Endothelial cell of umbilical vein (primary cell): Measurements from ENCODE around the gene MED15. TPM values are rescaled to one million over a fixed set of nuclear protein-coding genes. Genes with fewer than 3 reads are reported as not detected.

Source experiments
- BruUV-seq: library from RNA; stranded (reverse); fragments of 400-500 nt; replicated peaks from 2 replicates; lab custom pipeline; 2021; lab: Mats Ljungman, UMichigan
- CTCF ChIA-PET: fragments of 300-600, 350-600 bp; sonication (Branson Sonifier 250); formaldehyde crosslinking; loops from one replicate; lab custom pipeline; 2021; ENCODE audit warnings: antibody characterized with exemption, inconsistent platforms; lab: Charles Lee
- POLR2A ChIA-PET: fragments of 300-600, 350-600 bp; sonication (Branson Sonifier 250); formaldehyde crosslinking; loops from one replicate; lab custom pipeline; 2021; ENCODE audit warnings: antibody characterized with exemption, inconsistent platforms; lab: Charles Lee
- DNase-seq: peaks from one replicate; pipeline ENCODE4 v3.0.0-alpha.2; 2011; ENCODE audit warnings: low read depth, low spot score
- FAIRE-seq: peaks from 2 replicates; lab custom pipeline; 2011; peaks lifted over from hg19 to GRCh38; lab: Jason Lieb, UNC
- H2AFZ ChIP-seq: 2 replicates; pipeline ENCODE4 v1.6.0; 2012; ENCODE audit warnings: low read depth, low read length, control low read depth, inconsistent platforms
- H3K27ac ChIP-seq: 2 replicates; pipeline ENCODE4 v1.5.1; 2011; ENCODE audit warnings: low read depth, mild to moderate bottlenecking, control low read depth, low read length, moderate library complexity; ENCODE audit not compliant: insufficient read depth
- H3K27me3 ChIP-seq, 2 experiments: 2 replicates each; pipeline versions ENCODE4 v1.6.0 to v1.6.1; 2011; ENCODE audit warnings: low read length in 2 of 2, mixed read lengths in 1 of 2; ENCODE audit not compliant: control insufficient read depth in 2 of 2, insufficient read depth in 2 of 2
- H3K36me3 ChIP-seq, 2 experiments: 2 replicates in 1 of 2; 3 replicates in 1 of 2; pipeline ENCODE4 v1.5.1; 2011; ENCODE audit warnings: low read length in 2 of 2, mild to moderate bottlenecking in 1 of 2, moderate library complexity in 1 of 2; ENCODE audit not compliant: control insufficient read depth in 2 of 2, insufficient read depth in 2 of 2; ENCODE audit errors: extremely low read depth in 1 of 2
- H3K4me1 ChIP-seq: 3 replicates; pipeline ENCODE4 v1.5.1; 2011; ENCODE audit warnings: mild to moderate bottlenecking, low read length; ENCODE audit not compliant: control insufficient read depth, insufficient read depth; ENCODE audit errors: extremely low read depth
- H3K4me2 ChIP-seq: 2 replicates; pipeline ENCODE4 v1.6.1; 2011; ENCODE audit warnings: low read length, control low read depth, mixed read lengths; ENCODE audit not compliant: insufficient read depth
- H3K4me3 ChIP-seq, 3 experiments: fragments of 200-600 bp in 1 of 3; sonication (generic), shearing (Covaris generic) in 1 of 3; replicated peaks in 1 of 3; 2 replicates each; pipeline ENCODE4 v1.5.1; 2011 to 2016; ENCODE audit warnings: control low read depth in 3 of 3, low read length in 3 of 3, mild to moderate bottlenecking in 2 of 3, inconsistent platforms in 1 of 3, low read depth in 1 of 3, moderate library complexity in 1 of 3; ENCODE audit not compliant: insufficient read depth in 1 of 3
- H3K79me2 ChIP-seq: 2 replicates; pipeline ENCODE4 v1.6.0; 2012; ENCODE audit warnings: low read length, inconsistent platforms; ENCODE audit not compliant: control insufficient read depth, insufficient read depth
- H3K9ac ChIP-seq: replicated peaks from 2 replicates; pipeline ENCODE3; 2011; ENCODE audit warnings: low read length, control low read depth; ENCODE audit not compliant: insufficient read depth; ENCODE audit errors: extremely low read depth
- H3K9me1 ChIP-seq: replicated peaks from 3 replicates; pipeline ENCODE4 v1.6.0; 2011; ENCODE audit warnings: mild to moderate bottlenecking, low read length; ENCODE audit not compliant: control insufficient read depth, insufficient read depth; ENCODE audit errors: extremely low read depth
- H3K9me3 ChIP-seq: replicated peaks from 2 replicates; pipeline ENCODE4 v1.5.1; 2012; ENCODE audit warnings: low read length, inconsistent platforms; ENCODE audit not compliant: control insufficient read depth, insufficient read depth
- H4K20me1 ChIP-seq: replicated peaks from 2 replicates; pipeline ENCODE3; 2011; ENCODE audit warnings: mild to moderate bottlenecking, low read length; ENCODE audit not compliant: control insufficient read depth, insufficient read depth; ENCODE audit errors: extremely low read depth
- EZH2 ChIP-seq: IDR thresholded peaks from 2 replicates; pipeline ENCODE4 v1.6.1; 2012; ENCODE audit warnings: borderline replicate concordance, low read depth, mild to moderate bottlenecking, moderate library complexity, low read length, inconsistent platforms; ENCODE audit not compliant: severe bottlenecking
- FOS ChIP-seq: IDR thresholded peaks from 2 replicates; pipeline ENCODE4 v1.6.1; 2011; ENCODE audit warnings: mild to moderate bottlenecking, low read length, moderate library complexity, borderline replicate concordance; ENCODE audit not compliant: insufficient read depth
- GATA2 ChIP-seq: IDR thresholded peaks from 2 replicates; pipeline ENCODE4 v1.7.0; 2011; ENCODE audit warnings: low read depth, mild to moderate bottlenecking, moderate library complexity, mixed read lengths, low read length; ENCODE audit not compliant: insufficient read length, insufficient read depth
- JUN ChIP-seq: IDR thresholded peaks from 2 replicates; pipeline ENCODE4 v1.6.1; 2011; ENCODE audit warnings: borderline replicate concordance, low read depth; ENCODE audit not compliant: insufficient read length, insufficient read depth
- MAX ChIP-seq: IDR thresholded peaks from 2 replicates; pipeline ENCODE4 v1.6.1; 2011; ENCODE audit not compliant: insufficient read depth, insufficient read length
- MYC ChIP-seq: IDR thresholded peaks from one replicate; pipeline ENCODE4 v1.6.1; 2011; ENCODE audit warnings: mild to moderate bottlenecking, low read depth, low read length
- POLR2A ChIP-seq: IDR thresholded peaks from 2 replicates; pipeline ENCODE4 v1.6.1; 2012; ENCODE audit warnings: low read depth, mild to moderate bottlenecking, control low read depth, low read length
- POLR2AphosphoS5 ChIP-seq: IDR thresholded peaks from 2 replicates; pipeline ENCODE4 v1.6.1; 2012; ENCODE audit warnings: low read depth, mild to moderate bottlenecking, control low read depth, low read length, moderate library complexity; ENCODE audit not compliant: insufficient read depth
- dilution Hi-C: fragments of 300-500 bp; cut with MboI; formaldehyde crosslinking; loops from one replicate; pipeline ENCODE4 v1.15.0; 2019; ENCODE audit warnings: low sequenced_read_pairs; ENCODE audit not compliant: extremely low pct_ligation_motif_present
- intact Hi-C: fragments of 100-400 bp; cut with micrococcal nuclease; formaldehyde crosslinking; loops from one replicate; pipeline ENCODE4 v1.10.0; 2022
- polyA plus RNA-seq, 4 experiments: library from polyadenylated mRNA; depleted of rRNA in 3 of 4; stranded (reverse) in 3 of 4; unstranded in 1 of 4; fragments of >200 nt; gene quantifications; 2 replicates each; pipeline versions ENCODE4 v1.2.1 to v1.2.3, GENCODE V29; 2011 to 2012; ENCODE audit warnings: missing spikeins in 1 of 4
- total RNA-seq: library from RNA; stranded (reverse); gene quantifications from 2 replicates; pipeline ENCODE4 v1.2.3, GENCODE V29; 2021
- TF ChIP-seq, protein P1 (sequence below), 2 donors: IDR thresholded peaks; 1 replicate in 1 of 2; 2 replicates in 1 of 2; pipeline ENCODE4 v1.5.1; 2011; ENCODE audit warnings: low read length in 2 of 2, mild to moderate bottlenecking in 2 of 2, moderate library complexity in 2 of 2, control low read depth in 1 of 2, inconsistent platforms in 1 of 2, low read depth in 1 of 2; ENCODE audit not compliant: insufficient read depth in 1 of 2; ENCODE audit errors: extremely low read depth in 1 of 2

The MED15 gene
- total and polyA plus RNA-seq, 2 donors (not counting 3 experiments of a cell fraction or from before 2014, with no cell fraction given): 68.1 to 138 TPM

- Histone ChIP-seq H3K27ac (no peak overlapping the region), H3K79me2 (no peaks in the 10 kb centered on the region), H4K20me1 (no peaks in the 10 kb centered on the region), H3K4me2 (no peak overlapping the region), H3K4me1 (no peaks in the 10 kb centered on the region), H3K9me3 (no peaks in the 10 kb centered on the region), H3K27me3 (no peaks in the 10 kb centered on the region), H3K36me3 (peaks cover 0 to 7% of the 10 kb centered on the region in 2 experiments), H3K9ac (no peak overlapping the region), H3K4me3 (no peak overlapping the region), H2AFZ (no peak overlapping the region), H3K9me1 (no peaks in the 10 kb centered on the region)
- CTCF ChIA-PET: interaction anchor here (3.2 kb wide), 1 partner anchor 47 kb away, joined by 16 read pairs; no protein-coding TSS in a partner anchor
- intact Hi-C loops (no loop called here), dilution Hi-C loops (no loop called here)
- no peak for FAIRE-seq
- no peak for DNase-seq
- TF ChIP-seq JUN (no peak), POLR2AphosphoS5 (no peak), GATA2 (no peak), POLR2A (no peak), EZH2 (no peak), MYC (no peak), FOS (no peak), MAX (no peak)
- TF ChIP-seq, protein P1, sequence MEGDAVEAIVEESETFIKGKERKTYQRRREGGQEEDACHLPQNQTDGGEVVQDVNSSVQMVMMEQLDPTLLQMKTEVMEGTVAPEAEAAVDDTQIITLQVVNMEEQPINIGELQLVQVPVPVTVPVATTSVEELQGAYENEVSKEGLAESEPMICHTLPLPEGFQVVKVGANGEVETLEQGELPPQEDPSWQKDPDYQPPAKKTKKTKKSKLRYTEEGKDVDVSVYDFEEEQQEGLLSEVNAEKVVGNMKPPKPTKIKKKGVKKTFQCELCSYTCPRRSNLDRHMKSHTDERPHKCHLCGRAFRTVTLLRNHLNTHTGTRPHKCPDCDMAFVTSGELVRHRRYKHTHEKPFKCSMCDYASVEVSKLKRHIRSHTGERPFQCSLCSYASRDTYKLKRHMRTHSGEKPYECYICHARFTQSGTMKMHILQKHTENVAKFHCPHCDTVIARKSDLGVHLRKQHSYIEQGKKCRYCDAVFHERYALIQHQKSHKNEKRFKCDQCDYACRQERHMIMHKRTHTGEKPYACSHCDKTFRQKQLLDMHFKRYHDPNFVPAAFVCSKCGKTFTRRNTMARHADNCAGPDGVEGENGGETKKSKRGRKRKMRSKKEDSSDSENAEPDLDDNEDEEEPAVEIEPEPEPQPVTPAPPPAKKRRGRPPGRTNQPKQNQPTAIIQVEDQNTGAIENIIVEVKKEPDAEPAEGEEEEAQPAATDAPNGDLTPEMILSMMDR (IDR thresholded peaks at IDR 0.05; ENCODE audit: extremely low read depth in 1 of 2, insufficient read depth in 1 of 2, low read depth in 1 of 2, low read length in 2 of 2): no peak
- BruUV-seq: no TSS peak
- POLR2A ChIA-PET: no interaction called here
Measured at GRCh38 chr22:20464912-20465758, 42.3 kb upstream of the MED15 start.
